ENCODE measurements around the gene PANK4.

PANK4 gene

GRCh38 chr1:2545754-2546514 lies 19.5 kb upstream of the PANK4 start:
- peak; percentile 67 for DNase-seq

DNA sequence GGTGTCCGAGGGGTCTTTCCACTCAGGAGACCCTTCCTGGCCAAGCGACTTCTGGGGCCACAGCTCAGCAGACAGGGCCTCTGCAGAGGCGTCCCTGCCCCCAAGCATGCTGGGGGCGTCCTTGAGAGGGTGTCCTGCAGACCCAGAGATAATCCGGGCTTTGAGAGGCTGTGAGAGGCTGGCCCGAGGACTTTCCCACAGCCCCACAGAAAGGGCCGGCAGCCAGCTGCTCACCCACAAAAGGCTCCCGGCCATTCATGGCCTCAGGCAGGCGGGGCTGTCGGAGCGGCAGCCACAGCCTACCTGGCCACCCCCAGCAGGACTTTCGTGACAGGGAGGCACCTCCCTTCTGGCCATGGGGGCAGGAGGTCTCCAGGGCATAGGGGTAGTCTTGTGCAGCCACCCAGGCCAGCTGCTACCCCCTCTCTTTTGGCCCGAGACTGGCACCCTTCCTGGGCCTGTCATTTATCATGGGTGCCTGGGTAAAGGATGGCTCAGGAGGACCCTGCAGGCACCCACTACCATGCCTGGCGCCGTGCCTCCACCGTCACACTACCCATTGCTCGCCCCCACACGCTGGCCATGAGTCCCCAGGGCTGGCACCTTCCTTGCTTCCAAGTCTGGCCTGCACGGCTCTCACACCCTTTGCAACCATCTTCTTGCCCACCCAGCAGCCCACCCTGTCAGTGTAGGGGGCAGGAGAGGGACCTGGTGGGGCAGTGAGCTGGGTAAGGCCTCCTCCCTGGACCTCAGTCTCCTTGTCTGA lies 18.7 kb upstream of the PANK4 start:
- DNase-seq, result no peak

GRCh38 chr1:2544093-2544874 lies 17.9 kb upstream of the PANK4 start:
- DNase-seq, result no peak

DNA sequence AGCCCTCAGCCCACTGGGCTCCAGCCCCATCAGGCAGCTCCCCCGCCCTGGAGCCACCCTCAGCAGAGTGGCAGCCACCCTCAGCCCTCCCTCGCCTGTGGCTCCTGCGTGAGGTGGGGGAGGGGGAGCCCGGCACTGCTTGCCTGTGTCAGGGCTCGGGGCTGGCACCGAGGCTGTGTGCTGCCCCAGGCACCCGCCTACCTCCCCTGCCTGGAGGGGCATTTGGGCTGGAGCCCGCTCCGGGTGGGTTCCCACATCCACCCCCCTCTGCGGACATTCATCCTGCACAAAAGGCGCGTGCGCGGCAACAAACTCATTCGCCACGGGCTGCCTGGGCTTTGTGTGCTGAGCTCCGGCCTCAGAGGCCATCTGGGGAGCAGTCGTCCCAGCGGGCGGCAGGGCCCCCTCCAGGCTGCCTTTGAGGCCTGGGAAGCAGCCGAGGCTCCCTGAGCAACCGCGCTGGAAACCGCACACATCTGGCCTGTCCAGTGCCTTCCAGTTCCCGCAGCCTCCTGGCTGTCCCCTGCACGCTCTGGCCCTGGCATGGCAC lies 17.2 kb upstream of the PANK4 start:
- peak; percentile 67 for DNase-seq

DNA sequence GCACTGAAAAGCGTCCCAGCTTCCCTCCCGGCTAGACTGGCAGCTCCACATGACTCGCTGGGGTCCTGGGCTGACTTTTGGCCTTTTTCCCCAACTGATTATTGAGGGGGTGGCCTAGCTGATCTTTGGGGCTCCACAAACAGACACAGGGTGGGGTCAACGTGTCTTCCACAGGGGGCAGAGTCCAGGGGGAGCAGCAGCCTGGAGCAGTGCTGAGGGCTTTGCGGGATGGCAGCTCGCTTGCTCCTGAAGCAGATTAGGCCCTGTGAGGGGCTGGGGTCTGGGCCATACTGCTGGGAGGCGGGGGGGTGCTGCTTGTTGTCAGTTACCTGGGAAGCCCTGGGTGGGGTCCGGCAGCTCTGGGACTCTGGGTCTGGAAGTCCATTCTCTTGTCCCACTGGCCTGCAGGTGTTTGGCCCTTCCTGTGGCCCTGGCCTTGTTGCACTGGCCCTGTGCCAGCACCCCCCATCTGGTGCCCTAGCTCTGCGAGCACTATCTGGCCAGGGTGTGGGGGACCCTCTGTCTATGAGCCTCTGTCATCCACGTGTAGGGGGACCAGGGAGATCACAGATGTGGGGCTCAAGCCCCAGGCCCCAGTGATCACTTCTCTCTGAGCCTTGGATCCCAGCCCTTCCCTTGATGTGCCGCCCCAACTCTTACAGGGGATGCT lies 16.0 kb upstream of the PANK4 start:
- DNase-seq, result no peak

DNA sequence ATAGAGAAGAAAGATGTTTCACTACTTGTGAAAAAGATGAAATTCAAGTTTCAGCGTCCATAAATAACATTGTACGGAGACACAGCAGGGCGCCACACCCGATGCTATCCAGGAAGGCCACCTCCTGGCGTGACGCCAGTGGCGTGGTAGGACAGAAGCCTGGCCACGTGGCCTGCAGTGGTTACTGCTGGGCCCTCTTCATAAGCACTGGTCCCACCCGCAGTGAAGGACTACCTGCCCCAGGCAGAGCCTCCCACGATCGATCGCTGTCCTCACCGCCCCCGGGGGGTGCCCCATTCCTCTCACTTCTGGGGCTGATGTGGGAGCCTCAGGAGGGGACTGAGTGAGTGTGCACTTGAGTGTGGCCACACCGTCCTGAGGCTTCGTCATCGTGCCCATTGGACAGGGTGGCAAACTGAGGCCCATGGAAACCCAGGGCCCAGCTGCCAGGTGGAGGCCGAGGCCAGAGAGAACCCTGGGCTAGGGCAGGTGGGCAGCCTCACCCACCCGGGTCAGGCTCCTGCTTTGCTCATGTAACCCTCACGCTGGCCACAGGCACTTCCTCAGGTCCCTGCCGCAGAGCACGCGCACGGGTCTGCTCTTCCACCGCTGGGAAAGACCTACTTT lies 15.3 kb upstream of the PANK4 start:
- no peak for DNase-seq

DNA sequence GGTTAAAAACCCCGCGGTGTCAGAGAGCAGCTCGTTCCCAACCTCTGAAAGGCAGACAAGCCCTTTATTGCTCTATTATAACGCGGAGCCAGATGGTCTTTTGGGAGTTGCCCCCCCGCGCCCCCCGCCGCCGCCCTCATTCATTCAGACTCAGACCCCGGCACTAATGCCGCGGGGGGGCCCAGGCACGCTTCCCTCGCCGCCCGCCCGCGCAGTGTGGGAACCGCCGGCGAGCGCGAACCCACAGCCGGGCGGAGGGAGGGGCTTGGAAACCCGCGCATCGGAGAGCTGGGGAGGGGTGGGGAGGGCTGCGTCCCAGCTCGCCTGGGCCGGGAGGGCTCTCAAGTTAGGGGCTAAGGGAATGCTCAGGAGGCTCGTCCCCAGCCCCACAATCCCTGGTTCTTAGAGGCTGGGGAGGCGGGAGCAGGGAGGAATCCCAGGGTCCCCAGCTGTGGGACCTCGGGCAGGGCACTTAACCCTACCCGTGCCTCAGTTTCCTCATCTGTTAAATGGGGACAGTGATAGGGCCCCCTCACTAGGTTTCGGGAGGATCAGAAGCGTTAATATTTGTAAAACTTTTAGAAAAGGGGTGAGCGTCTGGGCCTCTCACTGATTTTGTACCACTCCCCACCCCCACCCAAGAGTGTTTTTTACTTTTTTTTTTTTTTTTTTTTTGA lies 14.6 kb upstream of the PANK4 start:
- no peak for DNase-seq

DNA sequence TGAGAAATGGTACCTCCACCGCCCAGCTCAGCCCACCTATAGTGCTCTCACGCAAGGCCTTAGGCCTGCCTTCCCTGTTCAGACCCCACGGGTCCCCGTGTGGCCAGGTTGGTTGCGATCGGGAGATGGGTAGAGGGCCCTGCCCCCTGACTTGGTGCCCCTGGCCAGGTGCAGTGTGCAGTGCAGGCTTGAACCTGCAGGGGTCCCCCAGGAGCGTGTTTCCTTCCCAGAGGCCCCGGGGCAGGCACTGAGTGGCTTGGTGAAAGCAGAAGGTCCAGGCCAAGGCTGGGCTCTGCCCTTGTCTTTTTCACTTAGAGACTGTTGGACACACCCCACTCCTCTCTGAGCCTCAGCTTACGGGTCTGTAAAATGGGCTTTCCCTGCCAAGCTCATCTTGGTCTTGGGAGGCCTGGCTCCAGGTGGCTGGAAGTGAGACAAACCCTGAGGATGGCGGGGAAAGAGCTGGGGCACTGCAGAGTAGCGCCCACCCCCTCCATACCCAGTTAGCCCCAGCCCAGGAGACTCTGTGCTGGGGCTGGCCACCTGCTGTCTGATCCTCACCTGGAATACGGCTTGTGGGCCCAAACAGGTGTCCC lies 13.0 kb upstream of the PANK4 start:
- no peak for DNase-seq

- no peak for DNase-seq
Observed at GRCh38 chr1:2538872-2539271, 12.5 kb upstream of the PANK4 start.

- DNase-seq, result no peak
Observed at GRCh38 chr1:2538376-2538775, 12.0 kb upstream of the PANK4 start.

DNA sequence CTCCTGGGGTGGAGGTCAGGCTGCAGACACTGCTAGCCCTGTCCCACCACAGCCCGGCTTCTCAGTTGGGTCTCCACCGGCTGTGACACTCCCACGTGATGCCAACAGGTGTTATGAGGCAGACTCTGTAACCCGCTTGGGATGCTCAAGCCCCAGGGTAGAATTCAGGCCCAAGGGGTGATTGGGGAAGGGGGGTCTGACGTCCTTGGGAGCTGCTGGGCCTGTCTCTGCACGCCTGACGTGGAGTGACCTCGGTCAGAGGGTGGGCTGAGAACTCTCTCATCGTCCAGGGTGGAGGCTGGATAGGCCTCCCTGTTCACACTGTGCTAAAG lies 11.4 kb upstream of the PANK4 start:
- no peak for DNase-seq

- no peak for DNase-seq
Observed at GRCh38 chr1:2535981-2536380, 9.6 kb upstream of the PANK4 start.

DNA sequence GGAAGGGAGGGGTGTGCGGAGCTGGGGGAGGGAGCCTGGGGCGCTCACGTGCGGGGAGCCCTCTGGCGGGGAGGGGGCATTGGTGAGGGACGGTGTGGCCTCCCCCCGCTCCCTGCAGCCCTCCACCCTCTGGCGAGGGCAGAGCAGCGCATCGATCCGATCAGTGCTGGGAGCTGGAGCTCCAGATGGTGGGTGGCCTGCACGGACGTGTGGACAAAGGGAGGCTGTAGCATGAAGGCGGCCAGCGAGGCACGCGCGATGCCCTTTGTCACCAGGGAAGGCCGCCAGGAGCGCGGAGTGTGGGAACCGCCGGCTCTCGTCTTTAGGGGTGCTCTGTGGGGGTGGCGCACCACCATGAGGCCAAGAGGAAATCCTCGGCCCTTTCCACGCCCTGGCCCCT lies 9.1 kb upstream of the PANK4 start:
- DNase-seq, result no peak

DNA sequence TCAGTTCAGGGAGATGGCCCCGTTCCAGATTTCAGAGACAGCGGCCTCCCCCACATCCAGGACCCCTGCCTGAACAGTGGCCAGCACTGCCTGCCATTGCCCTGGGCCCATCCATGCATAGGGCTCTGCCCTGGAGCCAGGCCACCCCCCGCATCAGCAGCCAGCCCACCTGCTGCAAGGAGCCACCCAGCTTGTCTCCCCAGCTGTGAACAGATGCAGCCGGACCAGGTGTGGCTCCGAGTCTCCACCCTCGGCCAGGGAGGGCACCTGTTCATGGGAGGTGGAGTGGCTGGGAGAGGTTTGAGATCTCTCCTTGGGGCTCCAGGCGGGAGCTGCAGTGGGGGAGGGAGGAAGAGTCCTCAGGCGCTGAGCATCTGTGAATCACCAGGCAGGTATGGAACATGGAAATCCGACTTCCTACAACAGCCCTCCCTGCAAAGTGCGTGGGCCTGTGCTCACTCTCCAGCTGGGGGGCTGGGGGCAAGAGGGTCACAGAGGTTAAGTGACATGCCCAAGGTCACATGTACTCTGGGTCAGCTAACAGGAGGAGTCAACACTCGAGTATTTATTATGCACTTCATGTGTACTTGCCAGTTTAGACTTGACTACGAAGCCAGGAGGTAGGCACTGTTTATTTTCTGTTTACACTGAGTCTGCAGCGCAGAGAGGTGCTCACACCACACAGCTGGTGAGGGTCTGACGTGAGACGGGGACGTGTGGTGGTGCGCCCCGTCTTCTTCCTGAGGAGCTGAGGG lies 8.5 kb upstream of the PANK4 start:
- peak; percentile 55 for DNase-seq

GRCh38 chr1:2534315-2534686 lies 7.9 kb upstream of the PANK4 start:
- no peak for DNase-seq

DNA sequence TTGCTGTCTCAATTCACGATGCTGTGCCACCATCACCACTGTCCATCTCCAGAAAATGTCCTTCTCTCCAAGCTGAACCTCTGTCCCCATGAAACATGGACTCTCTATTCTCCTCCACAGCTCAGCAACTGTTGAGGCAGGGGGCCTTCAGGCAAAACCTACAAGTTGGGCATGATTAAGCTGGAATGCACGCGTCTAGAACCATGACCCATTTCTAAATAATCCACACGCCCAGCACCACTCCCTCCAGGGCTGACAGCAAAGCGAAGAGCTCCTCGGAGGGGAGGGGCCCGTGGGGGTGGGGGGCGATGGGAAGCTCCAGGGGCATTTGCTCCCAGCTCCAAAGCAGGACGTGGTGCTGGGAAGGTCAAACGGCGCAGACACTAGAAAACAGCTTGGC lies 7.0 kb upstream of the PANK4 start:
- no peak for DNase-seq

GRCh38 chr1:2532485-2533160 lies 6.2 kb upstream of the PANK4 start:
- no peak for DNase-seq

DNA sequence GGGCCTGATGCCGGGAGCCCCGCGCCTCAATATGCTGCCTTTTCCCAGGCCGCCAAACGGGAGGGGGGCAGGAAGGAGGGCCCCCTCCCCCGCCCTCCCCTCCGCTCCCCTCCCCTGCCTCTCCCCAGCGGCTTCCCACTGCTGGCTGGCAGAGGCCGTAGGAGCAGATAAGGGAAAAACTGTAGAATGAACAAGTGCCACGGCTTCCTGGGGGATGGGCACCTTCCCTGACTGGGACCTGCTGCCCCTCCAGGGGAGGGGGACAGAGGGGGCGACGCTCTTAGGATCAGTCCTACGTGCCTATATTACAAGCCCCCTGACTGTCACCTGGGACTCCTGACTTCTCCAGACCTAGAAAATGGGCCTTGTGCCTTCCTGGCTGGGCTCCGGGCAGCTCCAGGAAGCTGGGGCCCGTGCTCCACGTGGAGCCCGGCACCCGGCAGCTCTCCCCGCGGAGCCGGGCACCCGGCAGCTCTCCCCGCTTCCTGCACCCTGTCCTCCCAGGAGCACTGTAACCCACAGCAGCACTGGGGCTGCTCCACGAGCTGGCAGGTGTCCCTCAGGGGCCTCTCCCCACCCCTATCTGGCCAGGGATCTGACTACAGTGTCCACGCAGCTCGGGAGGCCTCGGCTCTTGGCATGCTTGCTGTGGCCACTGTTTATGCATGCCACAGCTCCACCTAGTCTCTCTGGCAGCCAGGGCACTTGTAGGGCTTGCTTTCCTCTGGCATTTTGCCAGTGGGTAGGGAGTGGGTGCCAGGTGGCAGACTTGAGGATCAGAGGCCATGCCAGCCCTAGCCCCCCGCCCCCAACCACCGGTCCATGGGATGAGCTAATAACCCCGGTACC lies 4.3 kb upstream of the PANK4 start:
- no peak for DNase-seq

All from right kidney (tissue), 1 donor.